GM13977 (cell line): ENCODE results near the gene TEX101.

Source experiments
- DNase-seq: peaks from one replicate; pipeline ENCODE4 v3.0.0; 2012; ENCODE audit warnings: low spot score
- in situ Hi-C: fragments of 300-500 bp; cut with MboI; formaldehyde crosslinking; loops from one replicate; pipeline ENCODE4 v1.12.0; 2022; ENCODE audit warnings: low sequenced_read_pairs, low pct_unique_long_range_greater_than_20kb, mixed read lengths, inconsistent platforms; ENCODE audit not compliant: unreplicated experiment
- TF ChIP-seq, protein P1 (sequence below): IDR thresholded peaks from 2 replicates; pipeline ENCODE4 v1.5.1; 2012; ENCODE audit warnings: mild to moderate bottlenecking, control low read depth; ENCODE audit not compliant: insufficient read depth; ENCODE audit errors: extremely low read depth, missing control alignments

The TEX101 gene

DNA sequence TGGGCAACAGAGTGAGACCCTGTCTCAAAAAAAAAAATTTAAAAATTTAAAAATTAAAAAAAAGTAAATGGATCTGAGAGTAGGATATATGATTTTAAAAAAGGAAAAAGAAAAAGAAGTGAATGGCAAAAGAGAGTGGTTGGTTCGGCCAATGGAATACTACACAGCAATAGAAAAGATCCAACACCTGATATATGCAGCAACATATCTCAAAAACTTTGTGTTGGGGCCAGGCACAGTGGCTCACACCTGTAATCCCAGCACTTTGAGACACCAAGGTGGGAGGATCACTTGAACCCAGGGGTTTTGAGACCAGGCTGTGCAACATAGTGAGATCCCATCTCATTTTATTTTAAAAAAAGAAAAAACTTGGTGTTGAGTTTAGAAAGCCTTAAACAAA, 52.1 kb downstream of the TEX101 start:
- DNase-seq: no peak
- TF ChIP-seq, protein P1, sequence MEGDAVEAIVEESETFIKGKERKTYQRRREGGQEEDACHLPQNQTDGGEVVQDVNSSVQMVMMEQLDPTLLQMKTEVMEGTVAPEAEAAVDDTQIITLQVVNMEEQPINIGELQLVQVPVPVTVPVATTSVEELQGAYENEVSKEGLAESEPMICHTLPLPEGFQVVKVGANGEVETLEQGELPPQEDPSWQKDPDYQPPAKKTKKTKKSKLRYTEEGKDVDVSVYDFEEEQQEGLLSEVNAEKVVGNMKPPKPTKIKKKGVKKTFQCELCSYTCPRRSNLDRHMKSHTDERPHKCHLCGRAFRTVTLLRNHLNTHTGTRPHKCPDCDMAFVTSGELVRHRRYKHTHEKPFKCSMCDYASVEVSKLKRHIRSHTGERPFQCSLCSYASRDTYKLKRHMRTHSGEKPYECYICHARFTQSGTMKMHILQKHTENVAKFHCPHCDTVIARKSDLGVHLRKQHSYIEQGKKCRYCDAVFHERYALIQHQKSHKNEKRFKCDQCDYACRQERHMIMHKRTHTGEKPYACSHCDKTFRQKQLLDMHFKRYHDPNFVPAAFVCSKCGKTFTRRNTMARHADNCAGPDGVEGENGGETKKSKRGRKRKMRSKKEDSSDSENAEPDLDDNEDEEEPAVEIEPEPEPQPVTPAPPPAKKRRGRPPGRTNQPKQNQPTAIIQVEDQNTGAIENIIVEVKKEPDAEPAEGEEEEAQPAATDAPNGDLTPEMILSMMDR: no peak
- in situ Hi-C loops: no loop called here

DNA sequence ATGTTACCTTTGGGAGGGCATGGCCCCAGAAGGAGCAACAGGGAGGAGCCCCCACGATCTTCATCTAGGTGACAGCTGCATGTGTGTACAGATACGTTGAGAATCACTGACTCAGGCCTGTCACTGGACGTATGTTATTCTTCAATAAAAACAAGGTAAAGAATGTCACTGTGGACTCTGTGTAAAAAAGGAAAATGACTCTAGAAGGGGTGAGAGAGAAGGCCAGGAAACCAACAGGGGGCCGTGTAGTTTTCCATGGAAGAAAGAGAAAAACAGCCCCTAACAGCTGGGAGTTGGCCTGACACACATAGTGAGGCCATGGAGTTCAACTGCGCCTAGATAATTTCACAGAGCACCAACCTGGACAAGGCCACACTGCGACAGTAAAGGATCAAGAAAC, 52.6 kb downstream of the TEX101 start:
- in situ Hi-C loops: no loop called here

DNA sequence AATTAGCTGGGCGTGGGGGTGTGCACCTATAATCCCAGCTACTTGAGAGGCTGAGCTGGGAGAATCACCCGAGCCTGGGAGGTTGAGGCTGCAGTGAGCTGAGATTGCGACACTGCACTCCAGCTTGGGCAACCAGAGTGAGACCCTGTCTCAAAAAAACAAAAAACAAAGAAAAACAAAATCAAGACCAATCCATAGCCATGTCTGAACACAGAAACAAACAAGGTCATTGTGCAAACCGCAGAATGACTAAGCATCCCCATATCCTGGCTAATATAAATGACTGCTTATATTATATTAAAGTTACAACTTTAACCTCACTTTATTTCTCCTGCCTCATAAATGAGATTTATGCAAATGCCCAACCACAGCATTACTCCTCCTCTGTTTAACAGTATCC, 53.0 kb downstream of the TEX101 start:
- no peak for DNase-seq
- TF ChIP-seq, protein P1: no peak
- in situ Hi-C loops: no loop called here

More for the DNA sequence above, 52.6 kb downstream of the TEX101 start:
- TF ChIP-seq, protein P1: no peak
- no peak for DNase-seq
